Activated CD4-positive, alpha-beta T cell treated with anti-CD3 and anti-CD28 coated beads, Interleukin-2, amount 50 U/mL, for 48 hours (primary cell): ENCODE results near the gene TEX2.

Experiments used
- DNase-seq, 2 experiments: peaks; one replicate each; pipeline ENCODE4 v3.0.0-alpha.2; 2020

TEX2 gene

GRCh38 chr17:64110379-64111152 lies 152.5 kb downstream of the TEX2 start:
- DNase-seq, result no peak

- DNase-seq, result no peak
Observed at GRCh38 chr17:64109400-64109799, 153.7 kb downstream of the TEX2 start.

- DNase-seq, result no peak
Observed at GRCh38 chr17:64107500-64108236, 155.4 kb downstream of the TEX2 start.

- no peak for DNase-seq
Observed at GRCh38 chr17:64106918-64107317, 156.1 kb downstream of the TEX2 start.

GRCh38 chr17:64103391-64104364 lies 159.4 kb downstream of the TEX2 start:
- DNase-seq, result no peak

- no peak for DNase-seq
Observed at GRCh38 chr17:64102627-64103390, 160.3 kb downstream of the TEX2 start.

GRCh38 chr17:64099543-64099942 lies 163.5 kb downstream of the TEX2 start:
- no peak for DNase-seq
